Astrocyte of the cerebellum (primary cell): ENCODE data around the gene LY86.

Source experiments
- DNase-seq: peaks from one replicate; pipeline ENCODE4 v3.0.0-alpha.2; 2011; ENCODE audit warnings: low read depth
- H3K4me3 ChIP-seq: 2 replicates; pipeline ENCODE4 v1.5.1; 2011; ENCODE audit warnings: mild to moderate bottlenecking, low read depth, low read length, moderate library complexity
- CTCF ChIP-seq: IDR thresholded peaks from 2 replicates; pipeline ENCODE4 v1.5.1; 2012; ENCODE audit warnings: low read length, low read depth, moderate library complexity, mild to moderate bottlenecking; ENCODE audit errors: missing control alignments
- in situ Hi-C: cut with HindIII; loops from 2 replicates; pipeline ENCODE4 v1.10.0; 2017; ENCODE audit warnings: low sequenced_read_pairs

Gene LY86

GRCh38 chr6:6580225-6580856 is 8.2 kb upstream of the LY86 start:
- no peak overlapping the region for H3K4me3 ChIP-seq
- TF ChIP-seq CTCF = no peak
- in situ Hi-C loops = no loop called here
- no peak for DNase-seq

GRCh38 chr6:6581054-6581453 is 7.5 kb upstream of the LY86 start:
- no peak overlapping the region for H3K4me3 ChIP-seq
- in situ Hi-C loops = no loop called here
- no peak for TF ChIP-seq CTCF
- no peak for DNase-seq

- DNase-seq = no peak
- TF ChIP-seq CTCF = no peak
- in situ Hi-C loops = no loop called here
Observed at GRCh38 chr6:6582131-6582530, 6.4 kb upstream of the LY86 start.

GRCh38 chr6:6583836-6584235 is 4.7 kb upstream of the LY86 start:
- no peak for TF ChIP-seq CTCF
- H3K4me3 ChIP-seq = no peak overlapping the region
- in situ Hi-C loops = no loop called here
- DNase-seq = no peak

More at GRCh38 chr6:6582131-6582530, 6.4 kb upstream of the LY86 start:
- no peak overlapping the region for H3K4me3 ChIP-seq

GRCh38 chr6:6584310-6585002 is 4.1 kb upstream of the LY86 start:
- H3K4me3 ChIP-seq = no peak overlapping the region
- DNase-seq = no peak
- no peak for TF ChIP-seq CTCF
- in situ Hi-C loops = no loop called here

- H3K4me3 ChIP-seq = no peak overlapping the region
- in situ Hi-C loops = no loop called here
- DNase-seq = no peak
- TF ChIP-seq CTCF = no peak
Observed at GRCh38 chr6:6585003-6585311, 3.6 kb upstream of the LY86 start.

- no peak for TF ChIP-seq CTCF
- H3K4me3 ChIP-seq = no peak overlapping the region
- in situ Hi-C loops = no loop called here
- DNase-seq = no peak
Observed at GRCh38 chr6:6586167-6586566, 2.4 kb upstream of the LY86 start.
